Astrocyte (in vitro differentiated cells and primary cell): ENCODE data around the gene EXD2.
"Not testable (repeated sequence)": the region's sequence is repeated elsewhere in the genome, so short reads cannot be mapped to it uniquely, and the experiment has no call there.

Experiments
- CTCF ChIP-seq: IDR thresholded peaks from 2 replicates; pipeline ENCODE4 v1.5.1; 2011; ENCODE audit warnings: low read depth, mild to moderate bottlenecking, inconsistent platforms, low read length, moderate library complexity; ENCODE audit not compliant: insufficient read depth
- EZH2 ChIP-seq: IDR thresholded peaks from 2 replicates; pipeline ENCODE4 v1.6.1; 2012; ENCODE audit warnings: mild to moderate bottlenecking, low read length, inconsistent platforms; ENCODE audit not compliant: insufficient read depth

GRCh38 chr14:69277356-69277755, 86.1 kb downstream of the EXD2 start:
- not testable (repeated sequence) for TF ChIP-seq CTCF, EZH2
